ENCODE data around the gene RNF175.
A peak's percentile ranks its signal among the peaks of the same experiment; 100 is the strongest.

Gene RNF175

GRCh38 chr4:153784166-153784699, 24.4 kb upstream of the RNF175 start:
- no peak for ATAC-seq

DNA sequence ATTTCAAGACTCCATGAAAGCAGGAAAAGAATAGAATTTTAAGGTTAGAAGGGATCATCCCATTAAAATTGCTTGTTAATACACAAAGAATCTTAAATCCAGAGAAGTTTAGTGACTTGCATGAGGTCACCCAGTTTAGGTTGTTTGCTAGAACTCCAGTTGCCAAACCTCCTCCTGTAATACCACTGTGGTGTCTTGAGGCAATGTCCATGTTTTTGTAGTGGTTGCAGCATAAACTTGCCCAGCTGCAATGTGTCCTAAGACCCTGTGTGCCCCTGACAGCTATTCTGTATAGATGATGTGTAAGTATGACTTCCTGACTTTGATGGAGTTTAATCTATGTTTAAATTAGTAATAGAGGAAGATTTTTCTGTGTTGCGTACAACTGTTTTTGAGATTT, 22.8 kb upstream of the RNF175 start:
- no peak for ATAC-seq

- ATAC-seq = no peak
Measured at GRCh38 chr4:153781717-153782416, 22.0 kb upstream of the RNF175 start.

GRCh38 chr4:153781280-153781679, 21.5 kb upstream of the RNF175 start:
- no peak for ATAC-seq

GRCh38 chr4:153780876-153781275, 21.1 kb upstream of the RNF175 start:
- no peak for ATAC-seq

GRCh38 chr4:153780221-153780620, 20.4 kb upstream of the RNF175 start:
- no peak for ATAC-seq

GRCh38 chr4:153778383-153778782, 18.6 kb upstream of the RNF175 start:
- ATAC-seq = no peak

DNA sequence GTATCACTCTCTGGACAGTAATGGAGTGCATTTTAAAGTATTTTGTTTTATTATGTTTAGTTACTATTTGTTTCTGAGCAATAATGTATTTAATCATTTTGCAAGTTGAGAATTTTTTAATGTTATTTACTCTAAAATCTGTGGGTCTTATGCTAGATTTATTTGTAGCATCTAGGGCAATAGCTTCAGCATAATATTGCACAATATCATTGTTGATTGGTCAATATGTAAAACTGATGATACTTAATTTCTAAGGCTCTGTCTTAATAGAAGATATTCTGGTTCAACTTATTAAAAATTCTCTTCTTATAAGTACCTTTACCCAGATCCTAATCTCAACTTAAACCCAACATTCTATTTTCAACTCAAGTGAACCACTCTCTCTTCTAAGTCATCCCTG, 17.6 kb upstream of the RNF175 start:
- ATAC-seq = no peak

GRCh38 chr4:153776601-153777000, 16.8 kb upstream of the RNF175 start:
- ATAC-seq = no peak

DNA sequence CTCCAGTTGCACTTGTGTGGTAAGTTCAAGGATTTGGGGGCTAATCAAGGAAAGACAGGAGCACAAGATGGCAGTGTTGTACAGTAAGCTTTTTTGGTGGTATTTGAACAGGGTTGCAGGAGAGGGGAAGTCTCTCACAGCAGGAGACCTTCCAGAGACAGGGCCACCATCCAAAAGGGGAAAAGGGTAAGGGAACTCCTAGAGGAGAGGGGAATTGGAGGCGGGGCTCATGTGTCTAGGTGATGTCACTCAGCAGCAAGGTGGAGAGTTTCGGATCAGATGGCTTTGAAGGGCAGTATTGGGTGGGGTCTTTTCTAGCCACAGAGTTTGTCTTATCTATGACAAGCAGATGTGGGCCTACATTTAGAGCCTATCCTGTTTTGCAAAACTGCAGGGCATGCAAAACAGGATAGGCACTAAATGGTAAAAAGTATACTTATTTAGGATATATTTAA, 13.4 kb upstream of the RNF175 start:
- no peak for ATAC-seq

DNA sequence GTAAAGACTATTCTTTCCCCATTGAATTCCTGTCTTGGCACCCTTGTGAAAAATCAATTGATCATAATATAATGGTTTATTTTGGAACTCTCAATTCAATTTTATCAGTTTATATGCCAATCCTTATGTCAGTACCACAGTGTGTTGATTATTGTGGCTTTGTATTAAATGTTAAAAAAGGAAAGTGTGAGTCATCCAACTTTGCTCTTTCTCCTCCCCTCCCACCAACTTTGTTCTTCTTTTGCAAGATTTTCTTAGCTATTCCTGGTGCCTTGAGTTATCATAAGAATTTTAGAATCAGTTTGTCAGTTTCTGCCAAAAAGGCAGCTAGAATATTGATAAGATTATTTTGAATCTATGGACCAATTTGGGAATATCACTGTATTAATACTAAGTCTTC, 11.2 kb upstream of the RNF175 start:
- ATAC-seq = no peak

GRCh38 chr4:153766758-153767157, 6.9 kb upstream of the RNF175 start:
- no peak for ATAC-seq

DNA sequence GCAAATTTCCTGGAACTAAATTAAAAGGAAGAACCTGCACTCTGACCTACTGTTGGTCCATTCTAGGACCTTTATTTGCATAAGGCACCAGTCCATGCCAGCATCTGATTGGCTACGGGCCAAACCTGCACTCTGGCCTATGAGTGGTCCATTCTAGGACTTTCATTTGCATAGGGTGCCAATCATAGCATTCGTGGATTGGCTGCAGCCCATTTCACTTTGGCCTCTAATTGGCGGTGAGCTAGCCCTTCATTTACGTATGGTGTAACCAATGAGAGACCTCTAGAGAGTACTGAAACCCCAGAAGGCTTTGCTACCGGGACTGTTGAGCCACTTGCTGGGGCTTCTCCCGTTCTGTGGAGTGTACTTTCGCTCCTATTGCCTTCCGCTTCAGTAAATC, 6.1 kb upstream of the RNF175 start:
- ATAC-seq = no peak

DNA sequence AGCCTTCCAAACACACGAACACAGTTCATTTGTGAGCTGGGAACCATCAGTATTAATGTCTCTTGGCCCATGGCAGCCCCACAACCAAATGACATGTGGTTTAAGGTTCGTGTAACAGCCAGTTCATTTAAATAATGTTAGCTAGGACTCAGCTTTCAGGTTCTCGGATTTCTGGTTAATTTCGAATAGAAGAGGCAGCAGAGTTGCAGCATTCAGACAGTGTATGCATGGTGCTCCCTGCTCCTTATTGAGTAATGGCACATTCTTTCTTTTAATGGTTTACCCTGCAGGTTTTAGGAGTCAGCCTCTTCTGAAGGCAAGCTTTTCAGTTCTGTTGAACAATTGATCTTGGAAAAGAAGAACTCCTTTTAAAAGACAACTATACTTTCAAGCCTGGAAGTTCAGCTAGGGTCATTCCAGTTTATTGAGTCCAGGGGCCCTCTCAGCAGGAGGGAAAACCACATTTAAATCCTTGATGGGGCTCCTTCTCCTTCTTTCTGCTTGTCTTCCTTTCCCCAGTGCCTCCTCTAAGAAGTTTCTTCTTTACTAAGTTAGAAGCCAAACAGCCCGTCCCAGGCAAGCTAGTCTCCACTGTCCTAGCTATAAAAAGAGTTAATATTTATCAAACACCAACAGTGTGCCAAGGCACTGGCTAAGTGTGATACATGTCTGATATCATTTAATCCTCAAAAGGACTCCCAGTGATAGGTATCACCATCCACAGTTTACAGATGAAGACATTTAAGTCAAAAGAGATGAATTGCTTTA, 5.0 kb upstream of the RNF175 start:
- no peak for ATAC-seq

- no peak for ATAC-seq
Measured at GRCh38 chr4:153763404-153763803, 3.6 kb upstream of the RNF175 start.

GRCh38 chr4:153758688-153759406, 977 bp downstream of the RNF175 start:
- ATAC-seq = peak in 1 of 2 donors; percentile 46

DNA sequence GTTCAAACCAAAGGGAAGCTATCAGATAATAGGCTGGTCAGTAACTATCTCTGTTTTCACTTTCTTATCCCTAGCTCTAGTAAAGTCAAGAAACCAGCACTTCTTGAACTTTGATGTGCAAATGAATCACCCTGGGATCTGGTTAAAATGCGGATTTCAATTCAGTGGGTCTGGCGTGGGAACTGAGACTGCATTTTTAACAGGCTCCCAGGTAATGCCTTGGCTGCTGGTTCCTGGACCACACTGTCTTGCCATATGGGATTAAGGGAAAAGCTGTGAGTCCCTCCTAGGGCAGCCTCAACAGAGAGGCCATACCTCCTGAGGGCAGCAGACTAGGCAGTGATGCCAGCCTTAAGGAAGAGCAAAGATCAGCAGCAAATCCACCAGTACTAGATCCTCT, 1.7 kb downstream of the RNF175 start:
- no peak for ATAC-seq

- no peak for ATAC-seq
Measured at GRCh38 chr4:153757407-153757806, 2.4 kb downstream of the RNF175 start.

- ATAC-seq = no peak
Measured at GRCh38 chr4:153755186-153755585, 4.6 kb downstream of the RNF175 start.

- peak; percentile 65 to 80 for ATAC-seq
Measured at GRCh38 chr4:153750197-153750817, 9.5 kb downstream of the RNF175 start.

- no peak for ATAC-seq
Measured at GRCh38 chr4:153748378-153748777, 11.4 kb downstream of the RNF175 start.

DNA sequence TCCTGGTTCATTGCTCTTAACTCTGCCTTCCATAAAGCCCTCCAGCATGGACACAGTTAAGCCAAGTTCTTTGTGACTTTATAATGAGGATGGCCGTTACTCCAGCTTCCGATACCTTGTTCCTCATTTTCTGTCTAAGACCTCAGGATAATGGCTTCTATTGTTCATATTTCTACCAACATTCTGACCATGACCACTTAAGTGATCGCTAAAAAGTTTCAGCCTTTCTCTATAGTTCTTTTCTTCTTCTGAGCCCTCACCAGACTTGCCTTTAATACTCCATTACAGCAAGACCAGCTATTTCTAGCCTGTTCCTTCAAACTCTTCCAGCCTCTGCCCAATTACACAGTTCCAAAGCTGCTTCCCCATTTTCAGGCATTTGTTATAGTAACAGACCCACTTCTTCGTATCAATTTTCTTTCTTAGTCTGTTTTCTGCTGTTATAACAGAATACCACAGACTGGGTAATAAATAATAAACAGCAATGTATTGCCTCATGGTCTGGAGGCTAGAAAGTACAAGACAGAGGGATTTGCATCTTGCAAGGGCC, 12.3 kb downstream of the RNF175 start:
- no peak for ATAC-seq

- no peak for ATAC-seq
Measured at GRCh38 chr4:153745651-153746050, 14.2 kb downstream of the RNF175 start.

Measured in activated CD4-positive, CD25-positive, alpha-beta regulatory T cell treated with anti-CD3 and anti-CD28 coated beads, Interleukin-2, amount 50 U/mL, for 24 hours (primary cell).